Left lobe of liver (tissue), 2 donors: ENCODE measurements around the gene SPDL1. TPM values are rescaled to one million over a fixed set of nuclear protein-coding genes. Genes with fewer than 3 reads are reported as not detected.
A peak's percentile ranks its signal among the peaks of the same experiment; 100 is the strongest.

Experiments
- ATAC-seq: fragments of 200-7000 bp; cut with Tn5 transposase; one replicate; pipeline ENCODE4 v1.9.1; 2020; ENCODE audit warnings: mild to moderate bottlenecking, moderate library complexity
- DNase-seq: peaks from one replicate; pipeline ENCODE4 v3.0.0-alpha.2; 2020; ENCODE audit warnings: low spot score
- total RNA-seq: library from RNA; stranded (reverse); gene quantifications from one replicate; pipeline ENCODE4 v1.2.1, GENCODE V29; 2021
- donor health status: DM: no; HTN: no; CAD: no; lungs with moderate emphysema.
- donor health status: DM: no; HTN: yes; CAD: no.

The SPDL1 gene
- 1.8 TPM for total RNA-seq

GRCh38 chr5:169583424-169584220 lies at the start of gene SPDL1:
TSS of gene SPDL1 (plus strand) at chr5:169583773. CDS start at chr5:169588417, 4,644 bp downstream.
- peak; percentile 97 for DNase-seq
- peak; percentile 97 for ATAC-seq

- ATAC-seq (no peak), DNase-seq (no peak)
Measured at GRCh38 chr5:169534311-169534880, 49.2 kb upstream of the SPDL1 start.

- DNase-seq, result no peak
- no peak for ATAC-seq
Measured at GRCh38 chr5:169534939-169535338, 48.6 kb upstream of the SPDL1 start.

GRCh38 chr5:169538944-169539343 lies 44.6 kb upstream of the SPDL1 start:
- peak; percentile 100 for ATAC-seq
- peak; percentile 86 for DNase-seq

GRCh38 chr5:169542811-169543210 lies 40.8 kb upstream of the SPDL1 start:
- ATAC-seq (no peak), DNase-seq (no peak)

GRCh38 chr5:169544264-169544950 lies 39.2 kb upstream of the SPDL1 start:
- DNase-seq (no peak), ATAC-seq (no peak)

GRCh38 chr5:169545762-169546161 lies 37.8 kb upstream of the SPDL1 start:
- DNase-seq (no peak), ATAC-seq (no peak)

GRCh38 chr5:169546346-169546745 lies 37.2 kb upstream of the SPDL1 start:
- no peak for DNase-seq
- ATAC-seq, result no peak

GRCh38 chr5:169547508-169547907 lies 36.1 kb upstream of the SPDL1 start:
- no peak for ATAC-seq
- no peak for DNase-seq

- ATAC-seq (peak; percentile 92), DNase-seq (no peak)
Measured at GRCh38 chr5:169548315-169548714, 35.3 kb upstream of the SPDL1 start.

- DNase-seq (no peak), ATAC-seq (no peak)
Measured at GRCh38 chr5:169549453-169550100, 34.0 kb upstream of the SPDL1 start.

- DNase-seq, result no peak
- no peak for ATAC-seq
Measured at GRCh38 chr5:169550227-169550626, 33.3 kb upstream of the SPDL1 start.

GRCh38 chr5:169551146-169551545 lies 32.4 kb upstream of the SPDL1 start:
- no peak for ATAC-seq
- DNase-seq, result no peak

- no peak for ATAC-seq
Measured at GRCh38 chr5:169551696-169552095, 31.9 kb upstream of the SPDL1 start.

GRCh38 chr5:169554251-169554650 lies 29.3 kb upstream of the SPDL1 start:
- no peak for DNase-seq
- ATAC-seq, result no peak

More at GRCh38 chr5:169551696-169552095, 31.9 kb upstream of the SPDL1 start:
- DNase-seq, result no peak

- no peak for ATAC-seq
- DNase-seq, result no peak
Measured at GRCh38 chr5:169557838-169558237, 25.7 kb upstream of the SPDL1 start.

- DNase-seq (no peak), ATAC-seq (no peak)
Measured at GRCh38 chr5:169561893-169562292, 21.7 kb upstream of the SPDL1 start.

- DNase-seq (no peak), ATAC-seq (no peak)
Measured at GRCh38 chr5:169563369-169563768, 20.2 kb upstream of the SPDL1 start.

- no peak for ATAC-seq
- no peak for DNase-seq
Measured at GRCh38 chr5:169566202-169566601, 17.4 kb upstream of the SPDL1 start.

- DNase-seq (no peak), ATAC-seq (no peak)
Measured at GRCh38 chr5:169567079-169567478, 16.5 kb upstream of the SPDL1 start.

GRCh38 chr5:169569513-169569912 lies 14.1 kb upstream of the SPDL1 start:
- ATAC-seq (no peak), DNase-seq (no peak)
